Activated T-helper 17 cell treated with anti-CD3 and anti-CD28 coated beads, Interleukin-2, amount 50 U/mL, for 72 hours (primary cell): ENCODE measurements around the gene LRP1B. TPM values are rescaled to one million over a fixed set of nuclear protein-coding genes. Genes with fewer than 3 reads are reported as not detected.

Experiments used
- ATAC-seq: fragments of 150-1000 bp; cut with Tn5 transposase; replicated peaks from 2 replicates; pipeline ENCODE4 v1.10.0; 2021; ENCODE audit warnings: mild to moderate bottlenecking, moderate library complexity
- H3K27ac Mint-ChIP-seq: one replicate; pipeline ENCODE4 v1.8.0; 2022; ENCODE audit warnings: mixed read lengths
- H3K27me3 Mint-ChIP-seq: one replicate; pipeline ENCODE4 v1.8.0; 2022; ENCODE audit warnings: mixed read lengths
- H3K36me3 Mint-ChIP-seq: one replicate; pipeline ENCODE4 v1.8.0; 2022; ENCODE audit warnings: low read depth, mild to moderate bottlenecking, mixed read lengths
- H3K4me1 Mint-ChIP-seq: one replicate; pipeline ENCODE4 v1.8.0; 2022; ENCODE audit warnings: mixed read lengths
- H3K4me3 Mint-ChIP-seq: one replicate; pipeline ENCODE4 v1.8.0; 2022; ENCODE audit warnings: mild to moderate bottlenecking, mixed read lengths
- H3K9me3 Mint-ChIP-seq: one replicate; pipeline ENCODE4 v1.8.0; 2022; ENCODE audit warnings: mixed read lengths
- total RNA-seq, 2 donors: library from RNA; stranded (reverse); gene quantifications; one replicate each; pipeline ENCODE4 v1.2.3, GENCODE V29; 2022

Gene LRP1B
- total RNA-seq, 2 donors from 2014 or later: not detected

GRCh38 chr2:140891614-140892212 lies 1239.1 kb downstream of the LRP1B start:
- ATAC-seq: no peak
- Mint-ChIP-seq H3K27ac (no peak overlapping the region), H3K4me1 (no peaks in the 10 kb centered on the region), H3K9me3 (peaks cover 25% of the 10 kb centered on the region), H3K4me3 (no peak overlapping the region), H3K27me3 (no peaks in the 10 kb centered on the region), H3K36me3 (no peaks in the 10 kb centered on the region)

GRCh38 chr2:140882671-140883620 lies 1247.9 kb downstream of the LRP1B start:
- no peak overlapping the region for H3K27ac Mint-ChIP-seq
- ATAC-seq: no peak
- H3K4me1 Mint-ChIP-seq: no peaks in the 10 kb centered on the region
- H3K36me3 Mint-ChIP-seq: no peaks in the 10 kb centered on the region
- H3K27me3 Mint-ChIP-seq: no peaks in the 10 kb centered on the region
- H3K4me3 Mint-ChIP-seq: no peak overlapping the region
- no peaks in the 10 kb centered on the region for H3K9me3 Mint-ChIP-seq

GRCh38 chr2:140880573-140880972 lies 1250.2 kb downstream of the LRP1B start:
- no peak overlapping the region for H3K4me3 Mint-ChIP-seq
- no peak for ATAC-seq
- H3K9me3 Mint-ChIP-seq: peaks cover 9% of the 10 kb centered on the region
- no peak overlapping the region for H3K27ac Mint-ChIP-seq
- no peaks in the 10 kb centered on the region for H3K4me1 Mint-ChIP-seq
- H3K27me3 Mint-ChIP-seq: no peaks in the 10 kb centered on the region
- no peaks in the 10 kb centered on the region for H3K36me3 Mint-ChIP-seq

GRCh38 chr2:140876015-140876414 lies 1254.8 kb downstream of the LRP1B start:
- no peak overlapping the region for H3K27ac Mint-ChIP-seq
- H3K27me3 Mint-ChIP-seq: no peaks in the 10 kb centered on the region
- H3K36me3 Mint-ChIP-seq: no peaks in the 10 kb centered on the region
- no peak overlapping the region for H3K4me3 Mint-ChIP-seq
- ATAC-seq: no peak
- peaks cover 9% of the 10 kb centered on the region for H3K9me3 Mint-ChIP-seq
- no peaks in the 10 kb centered on the region for H3K4me1 Mint-ChIP-seq

- H3K9me3 Mint-ChIP-seq: peaks cover 13% of the 10 kb centered on the region
- no peaks in the 10 kb centered on the region for H3K4me1 Mint-ChIP-seq
- no peaks in the 10 kb centered on the region for H3K27me3 Mint-ChIP-seq
- no peak overlapping the region for H3K4me3 Mint-ChIP-seq
- H3K36me3 Mint-ChIP-seq: no peaks in the 10 kb centered on the region
- H3K27ac Mint-ChIP-seq: no peak overlapping the region
- ATAC-seq: no peak
Observed at GRCh38 chr2:140873915-140874531, 1256.8 kb downstream of the LRP1B start.

- peaks cover 17% of the 10 kb centered on the region for H3K9me3 Mint-ChIP-seq
- H3K27me3 Mint-ChIP-seq: no peaks in the 10 kb centered on the region
- no peak for ATAC-seq
- no peaks in the 10 kb centered on the region for H3K36me3 Mint-ChIP-seq
- no peaks in the 10 kb centered on the region for H3K4me1 Mint-ChIP-seq
- no peak overlapping the region for H3K27ac Mint-ChIP-seq
- no peak overlapping the region for H3K4me3 Mint-ChIP-seq
Observed at GRCh38 chr2:140869925-140870324, 1260.9 kb downstream of the LRP1B start.

- no peak overlapping the region for H3K27ac Mint-ChIP-seq
- H3K36me3 Mint-ChIP-seq: no peaks in the 10 kb centered on the region
- no peaks in the 10 kb centered on the region for H3K27me3 Mint-ChIP-seq
- peaks cover 17% of the 10 kb centered on the region for H3K9me3 Mint-ChIP-seq
- no peaks in the 10 kb centered on the region for H3K4me1 Mint-ChIP-seq
- no peak for ATAC-seq
- H3K4me3 Mint-ChIP-seq: no peak overlapping the region
Observed at GRCh38 chr2:140869107-140869506, 1261.7 kb downstream of the LRP1B start.

GRCh38 chr2:140865837-140866236 lies 1265.0 kb downstream of the LRP1B start:
- Mint-ChIP-seq H3K36me3 (no peaks in the 10 kb centered on the region), H3K27ac (no peak overlapping the region), H3K4me1 (no peaks in the 10 kb centered on the region), H3K9me3 (peaks cover 20% of the 10 kb centered on the region), H3K4me3 (no peak overlapping the region), H3K27me3 (no peaks in the 10 kb centered on the region)
- ATAC-seq: no peak

- Mint-ChIP-seq H3K4me1 (no peaks in the 10 kb centered on the region), H3K27me3 (no peaks in the 10 kb centered on the region), H3K9me3 (peaks cover 15% of the 10 kb centered on the region), H3K36me3 (no peaks in the 10 kb centered on the region), H3K4me3 (no peak overlapping the region), H3K27ac (no peak overlapping the region)
- ATAC-seq: no peak
Observed at GRCh38 chr2:140863713-140864112, 1267.1 kb downstream of the LRP1B start.

- Mint-ChIP-seq H3K27ac (no peak overlapping the region), H3K4me3 (no peak overlapping the region), H3K9me3 (peaks cover 10% of the 10 kb centered on the region), H3K4me1 (no peaks in the 10 kb centered on the region), H3K27me3 (no peaks in the 10 kb centered on the region), H3K36me3 (no peaks in the 10 kb centered on the region)
- no peak for ATAC-seq
Observed at GRCh38 chr2:140862181-140862580, 1268.6 kb downstream of the LRP1B start.

GRCh38 chr2:140861666-140862065 lies 1269.2 kb downstream of the LRP1B start:
- Mint-ChIP-seq H3K9me3 (peaks cover 7% of the 10 kb centered on the region), H3K4me1 (no peaks in the 10 kb centered on the region), H3K27me3 (no peaks in the 10 kb centered on the region)

GRCh38 chr2:140855471-140855870 lies 1275.3 kb downstream of the LRP1B start:
- ATAC-seq: no peak
- Mint-ChIP-seq H3K4me3 (no peak overlapping the region), H3K4me1 (no peaks in the 10 kb centered on the region), H3K36me3 (no peaks in the 10 kb centered on the region), H3K9me3 (peaks cover 11% of the 10 kb centered on the region), H3K27me3 (no peaks in the 10 kb centered on the region), H3K27ac (no peak overlapping the region)

More at GRCh38 chr2:140861666-140862065, 1269.2 kb downstream of the LRP1B start:
- no peak overlapping the region for H3K27ac Mint-ChIP-seq
- no peak overlapping the region for H3K4me3 Mint-ChIP-seq
- no peaks in the 10 kb centered on the region for H3K36me3 Mint-ChIP-seq
- ATAC-seq: no peak

GRCh38 chr2:140851258-140851981 lies 1279.4 kb downstream of the LRP1B start:
- Mint-ChIP-seq H3K27me3 (no peaks in the 10 kb centered on the region), H3K4me3 (no peak overlapping the region), H3K27ac (no peak overlapping the region), H3K36me3 (no peaks in the 10 kb centered on the region), H3K4me1 (no peaks in the 10 kb centered on the region), H3K9me3 (peaks cover 11% of the 10 kb centered on the region)
- no peak for ATAC-seq

GRCh38 chr2:140843186-140843585 lies 1287.6 kb downstream of the LRP1B start:
- ATAC-seq: no peak
- Mint-ChIP-seq H3K27me3 (no peaks in the 10 kb centered on the region), H3K27ac (no peak overlapping the region), H3K9me3 (peaks cover 3% of the 10 kb centered on the region), H3K4me3 (no peak overlapping the region), H3K4me1 (no peaks in the 10 kb centered on the region), H3K36me3 (no peaks in the 10 kb centered on the region)
